ENCODE results near the gene PAPOLA. TPM values are rescaled to one million over a fixed set of nuclear protein-coding genes. Genes with fewer than 3 reads are reported as not detected.
A peak's percentile ranks its signal among the peaks of the same experiment; 100 is the strongest.

The PAPOLA gene
- total and polyA plus RNA-seq, 2 donors from 2014 or later = 70.8 to 160 TPM

DNA sequence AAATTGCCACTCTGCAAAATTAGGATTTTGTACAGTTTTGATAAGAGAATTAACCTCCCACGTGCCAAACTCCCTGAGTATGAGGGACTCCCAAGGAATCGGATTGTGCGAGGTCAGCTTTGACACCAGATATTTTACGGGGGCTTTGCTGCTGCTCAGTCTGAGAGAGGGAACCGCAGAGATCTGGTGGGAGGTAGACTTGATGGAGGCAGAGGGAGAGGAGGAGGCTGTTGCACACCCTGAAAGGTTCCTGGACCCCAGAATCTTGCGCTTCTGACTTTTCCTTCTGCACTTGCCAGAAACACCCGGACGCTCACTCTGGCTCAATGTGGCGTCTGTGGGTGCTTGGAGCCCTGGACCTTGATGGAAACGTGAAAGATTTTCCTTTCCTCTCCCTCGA is 83.9 kb downstream of the PAPOLA start:
- H3K27me3 ChIP-seq (ENCODE audit: control insufficient read depth, insufficient read depth, low read length) = no peaks in the 10 kb centered on the region
- H3K36me3 ChIP-seq (ENCODE audit: control insufficient read depth in 2 of 3, insufficient read depth in 3 of 3, low read length in 3 of 3) = no peaks in the 10 kb centered on the region
- intact Hi-C loops (cut with DNase I) = no loop called here
- no peaks in the 10 kb centered on the region for H3K9me3 ChIP-seq (ENCODE audit: control insufficient read depth in 2 of 3, insufficient read depth in 1 of 3, low read length in 3 of 3)
- TF ChIP-seq, protein P1, sequence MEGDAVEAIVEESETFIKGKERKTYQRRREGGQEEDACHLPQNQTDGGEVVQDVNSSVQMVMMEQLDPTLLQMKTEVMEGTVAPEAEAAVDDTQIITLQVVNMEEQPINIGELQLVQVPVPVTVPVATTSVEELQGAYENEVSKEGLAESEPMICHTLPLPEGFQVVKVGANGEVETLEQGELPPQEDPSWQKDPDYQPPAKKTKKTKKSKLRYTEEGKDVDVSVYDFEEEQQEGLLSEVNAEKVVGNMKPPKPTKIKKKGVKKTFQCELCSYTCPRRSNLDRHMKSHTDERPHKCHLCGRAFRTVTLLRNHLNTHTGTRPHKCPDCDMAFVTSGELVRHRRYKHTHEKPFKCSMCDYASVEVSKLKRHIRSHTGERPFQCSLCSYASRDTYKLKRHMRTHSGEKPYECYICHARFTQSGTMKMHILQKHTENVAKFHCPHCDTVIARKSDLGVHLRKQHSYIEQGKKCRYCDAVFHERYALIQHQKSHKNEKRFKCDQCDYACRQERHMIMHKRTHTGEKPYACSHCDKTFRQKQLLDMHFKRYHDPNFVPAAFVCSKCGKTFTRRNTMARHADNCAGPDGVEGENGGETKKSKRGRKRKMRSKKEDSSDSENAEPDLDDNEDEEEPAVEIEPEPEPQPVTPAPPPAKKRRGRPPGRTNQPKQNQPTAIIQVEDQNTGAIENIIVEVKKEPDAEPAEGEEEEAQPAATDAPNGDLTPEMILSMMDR (IDR thresholded peaks at IDR 0.05; ENCODE audit: borderline replicate concordance, extremely low read depth, insufficient read depth) = no peak
- no peaks in the 10 kb centered on the region for H3K4me1 ChIP-seq (ENCODE audit: control insufficient read depth in 2 of 3, insufficient read depth in 2 of 3, low read depth in 1 of 3, low read length in 3 of 3)
- H3K9ac ChIP-seq (ENCODE audit: low read length in 3 of 3) = no peak overlapping the region
- peak in 1 of 5 donors; percentile 33 for DNase-seq
- no peak for FAIRE-seq
- no peak overlapping the region for H3K27ac ChIP-seq (ENCODE audit: low read depth in 2 of 2, low read length in 2 of 2)
- H3K4me3 ChIP-seq (ENCODE audit: low read length in 3 of 3) = no peak overlapping the region

GRCh38 chr14:96586921-96587822 is 85.0 kb downstream of the PAPOLA start:
- H3K9ac ChIP-seq (ENCODE audit: low read length in 3 of 3) = no peak overlapping the region
- no peak overlapping the region for H3K4me3 ChIP-seq (ENCODE audit: low read length in 3 of 3)
- no peak overlapping the region for H3K27ac ChIP-seq (ENCODE audit: low read depth in 2 of 2, low read length in 2 of 2)
- intact Hi-C loops (cut with DNase I) = no loop called here
- H3K27me3 ChIP-seq (ENCODE audit: control insufficient read depth, insufficient read depth, low read length) = no peaks in the 10 kb centered on the region
- FAIRE-seq (no peak), DNase-seq (peak in 2 of 5 donors; percentile 33 to 52)
- no peaks in the 10 kb centered on the region for H3K9me3 ChIP-seq (ENCODE audit: control insufficient read depth in 2 of 3, insufficient read depth in 1 of 3, low read length in 3 of 3)
- no peaks in the 10 kb centered on the region for H3K36me3 ChIP-seq (ENCODE audit: control insufficient read depth in 2 of 3, insufficient read depth in 3 of 3, low read length in 3 of 3)
- H3K4me1 ChIP-seq (ENCODE audit: control insufficient read depth in 2 of 3, insufficient read depth in 2 of 3, low read depth in 1 of 3, low read length in 3 of 3) = no peaks in the 10 kb centered on the region
- TF ChIP-seq, protein P1 (IDR thresholded peaks at IDR 0.05; ENCODE audit: borderline replicate concordance, extremely low read depth, insufficient read depth) = no peak

DNA sequence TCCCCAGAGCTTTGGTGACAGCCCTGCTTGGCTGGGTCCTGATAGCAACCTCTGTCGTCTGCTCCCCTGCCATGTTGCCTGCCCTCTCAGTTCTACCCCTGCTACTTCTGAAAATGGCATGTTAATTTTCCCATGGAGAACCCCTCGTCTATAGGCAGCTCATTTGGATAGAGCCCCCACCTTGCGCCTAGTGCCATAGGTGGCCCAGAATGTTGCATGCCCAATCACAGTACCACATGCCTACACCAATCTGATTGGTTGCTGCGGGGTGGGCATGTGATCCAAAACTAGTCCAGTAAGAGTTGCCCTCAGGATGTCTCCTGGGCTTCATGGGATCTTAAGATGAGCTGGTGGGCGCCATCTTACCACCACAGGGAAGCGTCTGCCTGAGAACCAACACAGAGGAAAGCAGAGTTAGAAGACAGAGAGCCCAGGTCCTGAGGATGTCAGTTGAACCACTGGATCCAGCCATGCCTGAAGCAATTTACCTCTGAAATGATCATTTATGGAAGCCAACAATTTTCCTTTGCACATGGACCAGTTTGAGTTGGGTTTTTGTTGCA is 85.7 kb downstream of the PAPOLA start:
- intact Hi-C loops (cut with DNase I) = no loop called here
- no peak for DNase-seq
- Histone ChIP-seq H3K9me3 (ENCODE audit: control insufficient read depth in 2 of 3, insufficient read depth in 1 of 3, low read length in 3 of 3) (no peaks in the 10 kb centered on the region), H3K4me3 (ENCODE audit: low read length in 3 of 3) (no peak overlapping the region), H3K9ac (ENCODE audit: low read length in 3 of 3) (no peak overlapping the region), H3K36me3 (ENCODE audit: control insufficient read depth in 2 of 3, insufficient read depth in 3 of 3, low read length in 3 of 3) (no peaks in the 10 kb centered on the region), H3K4me1 (ENCODE audit: control insufficient read depth in 2 of 3, insufficient read depth in 2 of 3, low read depth in 1 of 3, low read length in 3 of 3) (peaks cover 0 to 4% (median 0%) of the 10 kb centered on the region in 3 donors), H3K27me3 (ENCODE audit: control insufficient read depth, insufficient read depth, low read length) (peaks cover 2% of the 10 kb centered on the region), H3K27ac (ENCODE audit: low read depth in 2 of 2, low read length in 2 of 2) (no peak overlapping the region)
- FAIRE-seq = no peak
- TF ChIP-seq, protein P1 (IDR thresholded peaks at IDR 0.05; ENCODE audit: borderline replicate concordance, extremely low read depth, insufficient read depth) = no peak

Measured in kidney (tissue), 14 donors.